Neural cell (in vitro differentiated cells): Measurements from ENCODE around the gene SSTR4. TPM values are rescaled to one million over a fixed set of nuclear protein-coding genes. Genes with fewer than 3 reads are reported as not detected.

Experiments
- H2AFZ ChIP-seq: fragments of 200-600, 300-800 bp; sonication (generic), shearing (Covaris generic); 2 replicates; pipeline ENCODE4 v1.6.0; 2014; ENCODE audit warnings: low read depth, mild to moderate bottlenecking, antibody characterized with exemption, low read length, moderate library complexity
- H3F3A ChIP-seq: fragments of 200-600 bp; shearing (Covaris generic); 2 replicates; pipeline ENCODE4 v1.6.1; 2016; ENCODE audit warnings: mild to moderate bottlenecking, moderate library complexity, mixed read lengths, antibody characterized with exemption, low read length; ENCODE audit not compliant: insufficient read depth, poor library complexity, severe bottlenecking
- H3K27ac ChIP-seq: fragments of 200-600, 300-800 bp; sonication (generic), shearing (Covaris generic); 2 replicates; pipeline ENCODE4 v1.5.1; 2014; ENCODE audit warnings: mild to moderate bottlenecking, low read length, moderate library complexity
- H3K27me3 ChIP-seq: fragments of 300-800, 200-600 bp; sonication (generic), shearing (Covaris generic); 2 replicates; pipeline ENCODE4 v1.6.0; 2014; ENCODE audit warnings: mild to moderate bottlenecking, low read depth, low read length, moderate library complexity; ENCODE audit not compliant: insufficient read depth
- H3K36me3 ChIP-seq: fragments of 300-800, 200-600 bp; sonication (generic), shearing (Covaris generic); 2 replicates; pipeline ENCODE4 v1.5.1; 2014; ENCODE audit warnings: mild to moderate bottlenecking, antibody characterized with exemption, low read length, moderate library complexity; ENCODE audit not compliant: insufficient read depth
- H3K4me2 ChIP-seq: fragments of 300-800, 200-600 bp; sonication (generic), shearing (Covaris generic); 2 replicates; pipeline ENCODE4 v1.6.0; 2014; ENCODE audit warnings: mild to moderate bottlenecking, low read length
- H3K4me3 ChIP-seq: fragments of 300-800, 200-600 bp; sonication (generic), shearing (Covaris generic); 2 replicates; pipeline ENCODE4 v1.5.1; 2014; ENCODE audit warnings: mild to moderate bottlenecking, low read length, moderate library complexity
- H3K79me2 ChIP-seq: fragments of 200-600 bp; shearing (Covaris generic); replicated peaks from 2 replicates; pipeline ENCODE4 v1.6.0; 2014; ENCODE audit warnings: mild to moderate bottlenecking, low read length, moderate library complexity; ENCODE audit not compliant: insufficient read depth
- H3K9ac ChIP-seq: fragments of 300-800, 200-600 bp; sonication (generic), shearing (Covaris generic); 2 replicates; pipeline ENCODE4 v1.6.1; 2016; ENCODE audit warnings: mild to moderate bottlenecking, low read length, mixed read lengths
- H3K9me2 ChIP-seq: fragments of 200-600 bp; shearing (Covaris generic); 2 replicates; pipeline ENCODE4 v1.6.1; 2016; ENCODE audit warnings: mild to moderate bottlenecking, low read length, mixed read lengths; ENCODE audit not compliant: insufficient read depth
- H3K9me3 ChIP-seq: fragments of 200-600, 300-800 bp; sonication (generic), shearing (Covaris generic); 2 replicates; pipeline ENCODE4 v1.6.1; 2016; ENCODE audit warnings: mild to moderate bottlenecking, mixed run types, low read length, moderate library complexity, mixed read lengths
- H4K20me1 ChIP-seq: fragments of 200-600 bp; shearing (Covaris generic); 2 replicates; pipeline ENCODE4 v1.6.1; 2016; ENCODE audit warnings: mild to moderate bottlenecking, mixed run types; ENCODE audit not compliant: insufficient read depth
- EP300 ChIP-seq: fragments of 450-650 bp; conservative IDR thresholded peaks from 2 replicates; pipeline ENCODE4 v1.6.1; 2014; ENCODE audit warnings: antibody characterized with exemption, mild to moderate bottlenecking, moderate library complexity; ENCODE audit not compliant: poor library complexity, severe bottlenecking
- EZH2 ChIP-seq: fragments of 200-600, 300-800 bp; shearing (Covaris generic), sonication (generic); IDR thresholded peaks from 2 replicates; pipeline ENCODE4 v1.6.1; 2014; ENCODE audit warnings: antibody characterized with exemption, low read length, borderline replicate concordance, mild to moderate bottlenecking; ENCODE audit not compliant: insufficient read depth, poor library complexity, severe bottlenecking
- MXI1 ChIP-seq: fragments of 450-650 bp; conservative IDR thresholded peaks from 2 replicates; pipeline ENCODE4 v1.6.1; 2014; ENCODE audit warnings: antibody characterized with exemption, mild to moderate bottlenecking; ENCODE audit not compliant: poor library complexity, severe bottlenecking
- POLR2AphosphoS5 ChIP-seq: IDR thresholded peaks from 2 replicates; pipeline ENCODE4 v1.6.1; 2012
- RAD21 ChIP-seq: fragments of 450-650 bp; conservative IDR thresholded peaks from 2 replicates; pipeline ENCODE4 v1.6.1; 2014; ENCODE audit warnings: antibody characterized with exemption, mild to moderate bottlenecking, moderate library complexity
- SMC3 ChIP-seq: fragments of 450-650 bp; conservative IDR thresholded peaks from 2 replicates; pipeline ENCODE4 v1.6.1; 2014; ENCODE audit warnings: antibody characterized with exemption, mild to moderate bottlenecking, moderate library complexity; ENCODE audit not compliant: poor library complexity
- TAF1 ChIP-seq: IDR thresholded peaks from 2 replicates; pipeline ENCODE4 v1.6.1; 2012; ENCODE audit warnings: low read depth
- polyA plus RNA-seq: library from polyadenylated mRNA; depleted of rRNA; stranded (reverse); fragments of >200 nt; gene quantifications from 2 replicates; pipeline ENCODE4 v1.2.3, GENCODE V29; 2014
- TF ChIP-seq, protein P1 (sequence below): fragments of 450-650 bp; IDR thresholded peaks from 2 replicates; pipeline ENCODE4 v1.5.1; 2014; ENCODE audit warnings: antibody characterized with exemption, mild to moderate bottlenecking, moderate library complexity; ENCODE audit not compliant: poor library complexity, severe bottlenecking
- TF ChIP-seq, protein P2 (sequence below): IDR thresholded peaks from 2 replicates; pipeline ENCODE4 v1.6.1; 2012; ENCODE audit warnings: borderline replicate concordance

Gene SSTR4
- polyA plus RNA-seq, 1 donor from 2014 or later, result not detected

DNA sequence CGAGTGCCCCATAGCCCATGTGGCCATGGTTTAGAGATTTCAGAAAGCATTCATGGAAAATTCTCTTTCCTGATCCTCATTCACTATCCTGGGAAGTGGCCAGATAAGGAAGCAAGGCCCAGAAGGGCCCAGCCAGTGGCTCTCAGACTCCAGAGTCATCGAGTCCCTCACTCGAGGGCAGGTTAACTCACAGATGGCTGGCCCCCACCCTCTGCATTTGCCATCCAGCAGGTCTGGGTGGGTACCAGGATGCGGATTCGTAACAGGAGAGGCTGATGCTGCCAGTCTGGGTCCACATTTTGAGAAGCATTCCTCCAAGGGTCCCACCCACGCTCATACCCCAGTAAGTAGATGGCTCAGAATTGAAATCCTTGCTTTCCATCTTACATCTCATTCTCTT, 3.8 kb upstream of the SSTR4 start:
- Histone ChIP-seq H4K20me1 (no peaks in the 10 kb centered on the region), H3K9ac (no peak overlapping the region), H3K36me3 (no peaks in the 10 kb centered on the region), H3K27ac (no peak overlapping the region), H3K9me2 (no peaks in the 10 kb centered on the region), H3K79me2 (no peaks in the 10 kb centered on the region), H3F3A (peaks cover 7% of the 10 kb centered on the region), H3K9me3 (no peaks in the 10 kb centered on the region), H3K4me2 (no peak overlapping the region), H3K4me3 (no peak overlapping the region), H3K27me3 (peaks cover 32% of the 10 kb centered on the region), H2AFZ (no peak overlapping the region)
- TF ChIP-seq, protein P1, sequence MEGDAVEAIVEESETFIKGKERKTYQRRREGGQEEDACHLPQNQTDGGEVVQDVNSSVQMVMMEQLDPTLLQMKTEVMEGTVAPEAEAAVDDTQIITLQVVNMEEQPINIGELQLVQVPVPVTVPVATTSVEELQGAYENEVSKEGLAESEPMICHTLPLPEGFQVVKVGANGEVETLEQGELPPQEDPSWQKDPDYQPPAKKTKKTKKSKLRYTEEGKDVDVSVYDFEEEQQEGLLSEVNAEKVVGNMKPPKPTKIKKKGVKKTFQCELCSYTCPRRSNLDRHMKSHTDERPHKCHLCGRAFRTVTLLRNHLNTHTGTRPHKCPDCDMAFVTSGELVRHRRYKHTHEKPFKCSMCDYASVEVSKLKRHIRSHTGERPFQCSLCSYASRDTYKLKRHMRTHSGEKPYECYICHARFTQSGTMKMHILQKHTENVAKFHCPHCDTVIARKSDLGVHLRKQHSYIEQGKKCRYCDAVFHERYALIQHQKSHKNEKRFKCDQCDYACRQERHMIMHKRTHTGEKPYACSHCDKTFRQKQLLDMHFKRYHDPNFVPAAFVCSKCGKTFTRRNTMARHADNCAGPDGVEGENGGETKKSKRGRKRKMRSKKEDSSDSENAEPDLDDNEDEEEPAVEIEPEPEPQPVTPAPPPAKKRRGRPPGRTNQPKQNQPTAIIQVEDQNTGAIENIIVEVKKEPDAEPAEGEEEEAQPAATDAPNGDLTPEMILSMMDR, result no peak
- TF ChIP-seq POLR2AphosphoS5, result no peak

DNA sequence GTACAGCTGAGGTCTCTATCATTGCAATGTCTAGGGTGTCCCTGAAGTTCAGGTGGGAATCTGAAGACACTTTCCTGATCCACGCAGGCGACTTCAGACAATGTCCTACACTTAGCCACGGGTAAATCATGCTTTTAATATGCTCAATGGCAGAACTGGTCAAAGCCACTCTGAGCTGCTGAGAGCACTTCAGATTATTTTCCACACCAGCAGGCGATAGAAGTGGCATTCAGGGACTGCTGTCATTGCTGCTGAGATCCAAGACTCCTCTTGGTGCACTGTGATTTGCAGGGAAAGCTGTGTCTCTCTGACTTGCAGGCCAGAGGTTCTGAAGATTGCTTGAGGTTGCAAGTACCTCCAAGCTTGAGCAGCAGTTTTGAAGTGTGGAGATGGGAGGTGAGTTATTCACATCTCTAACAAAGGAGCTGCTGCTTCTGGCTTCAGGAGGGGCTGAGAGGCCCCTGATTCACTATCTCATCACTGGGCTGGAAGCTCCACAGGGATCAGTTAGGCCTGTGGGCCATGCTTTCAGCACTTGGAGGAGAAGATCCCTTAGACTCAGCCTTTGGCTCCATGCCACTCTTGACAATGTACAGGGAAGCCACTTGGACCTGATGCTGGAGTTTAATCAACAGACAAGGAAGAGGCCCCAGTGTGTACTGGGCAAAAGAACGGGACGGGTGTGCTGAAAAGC, 2.9 kb upstream of the SSTR4 start:
- Histone ChIP-seq H3K79me2 (no peaks in the 10 kb centered on the region), H3K4me3 (no peak overlapping the region), H3K36me3 (no peaks in the 10 kb centered on the region), H3K27ac (no peak overlapping the region), H3K9me3 (no peaks in the 10 kb centered on the region), H3K9me2 (no peaks in the 10 kb centered on the region), H3K27me3 (peaks cover 40% of the 10 kb centered on the region), H3K4me2 (no peak overlapping the region), H4K20me1 (no peaks in the 10 kb centered on the region), H3K9ac (no peak overlapping the region), H2AFZ (no peak overlapping the region), H3F3A (peaks cover 7% of the 10 kb centered on the region)
- TF ChIP-seq MXI1, result no peak
- no peak for TF ChIP-seq RAD21
- TF ChIP-seq, protein P2, sequence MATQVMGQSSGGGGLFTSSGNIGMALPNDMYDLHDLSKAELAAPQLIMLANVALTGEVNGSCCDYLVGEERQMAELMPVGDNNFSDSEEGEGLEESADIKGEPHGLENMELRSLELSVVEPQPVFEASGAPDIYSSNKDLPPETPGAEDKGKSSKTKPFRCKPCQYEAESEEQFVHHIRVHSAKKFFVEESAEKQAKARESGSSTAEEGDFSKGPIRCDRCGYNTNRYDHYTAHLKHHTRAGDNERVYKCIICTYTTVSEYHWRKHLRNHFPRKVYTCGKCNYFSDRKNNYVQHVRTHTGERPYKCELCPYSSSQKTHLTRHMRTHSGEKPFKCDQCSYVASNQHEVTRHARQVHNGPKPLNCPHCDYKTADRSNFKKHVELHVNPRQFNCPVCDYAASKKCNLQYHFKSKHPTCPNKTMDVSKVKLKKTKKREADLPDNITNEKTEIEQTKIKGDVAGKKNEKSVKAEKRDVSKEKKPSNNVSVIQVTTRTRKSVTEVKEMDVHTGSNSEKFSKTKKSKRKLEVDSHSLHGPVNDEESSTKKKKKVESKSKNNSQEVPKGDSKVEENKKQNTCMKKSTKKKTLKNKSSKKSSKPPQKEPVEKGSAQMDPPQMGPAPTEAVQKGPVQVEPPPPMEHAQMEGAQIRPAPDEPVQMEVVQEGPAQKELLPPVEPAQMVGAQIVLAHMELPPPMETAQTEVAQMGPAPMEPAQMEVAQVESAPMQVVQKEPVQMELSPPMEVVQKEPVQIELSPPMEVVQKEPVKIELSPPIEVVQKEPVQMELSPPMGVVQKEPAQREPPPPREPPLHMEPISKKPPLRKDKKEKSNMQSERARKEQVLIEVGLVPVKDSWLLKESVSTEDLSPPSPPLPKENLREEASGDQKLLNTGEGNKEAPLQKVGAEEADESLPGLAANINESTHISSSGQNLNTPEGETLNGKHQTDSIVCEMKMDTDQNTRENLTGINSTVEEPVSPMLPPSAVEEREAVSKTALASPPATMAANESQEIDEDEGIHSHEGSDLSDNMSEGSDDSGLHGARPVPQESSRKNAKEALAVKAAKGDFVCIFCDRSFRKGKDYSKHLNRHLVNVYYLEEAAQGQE, result no peak
- TF ChIP-seq POLR2AphosphoS5, result no peak
- TF ChIP-seq, protein P1, result no peak
- no peak for TF ChIP-seq TAF1
- TF ChIP-seq SMC3, result no peak
- no peak for TF ChIP-seq EP300
- no peak for TF ChIP-seq EZH2
